ENCODE results near the gene DCN.

- TF ChIP-seq, protein P1, sequence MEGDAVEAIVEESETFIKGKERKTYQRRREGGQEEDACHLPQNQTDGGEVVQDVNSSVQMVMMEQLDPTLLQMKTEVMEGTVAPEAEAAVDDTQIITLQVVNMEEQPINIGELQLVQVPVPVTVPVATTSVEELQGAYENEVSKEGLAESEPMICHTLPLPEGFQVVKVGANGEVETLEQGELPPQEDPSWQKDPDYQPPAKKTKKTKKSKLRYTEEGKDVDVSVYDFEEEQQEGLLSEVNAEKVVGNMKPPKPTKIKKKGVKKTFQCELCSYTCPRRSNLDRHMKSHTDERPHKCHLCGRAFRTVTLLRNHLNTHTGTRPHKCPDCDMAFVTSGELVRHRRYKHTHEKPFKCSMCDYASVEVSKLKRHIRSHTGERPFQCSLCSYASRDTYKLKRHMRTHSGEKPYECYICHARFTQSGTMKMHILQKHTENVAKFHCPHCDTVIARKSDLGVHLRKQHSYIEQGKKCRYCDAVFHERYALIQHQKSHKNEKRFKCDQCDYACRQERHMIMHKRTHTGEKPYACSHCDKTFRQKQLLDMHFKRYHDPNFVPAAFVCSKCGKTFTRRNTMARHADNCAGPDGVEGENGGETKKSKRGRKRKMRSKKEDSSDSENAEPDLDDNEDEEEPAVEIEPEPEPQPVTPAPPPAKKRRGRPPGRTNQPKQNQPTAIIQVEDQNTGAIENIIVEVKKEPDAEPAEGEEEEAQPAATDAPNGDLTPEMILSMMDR (conservative IDR thresholded peaks at IDR 0.05; ENCODE audit: low read length): no peak
- no peak for TF ChIP-seq EZH2phosphoT487 (IDR thresholded peaks at IDR 0.05; ENCODE audit: borderline replicate concordance, low read depth, low read length)
Observed at GRCh38 chr12:91099341-91099740, 83.3 kb downstream of the DCN start.

Data from OCI-LY7 (cell line).